GM19328 (cell line): ENCODE results near the gene SCN5A.

Experiments
- ATAC-seq: cut with Tn5 transposase; IDR thresholded peaks from one replicate; pipeline ENCODE4 v1.9.1; 2021; ENCODE audit warnings: mild to moderate bottlenecking, moderate library complexity; ENCODE audit not compliant: unreplicated experiment

Gene SCN5A

GRCh38 chr3:38649500-38650247, at the start of gene SCN5A:
Gene SCN5A, minus strand, starts transcription at chr3:38649687. Its CDS starts 16,380 bp downstream, at chr3:38633307.
- no peak for ATAC-seq

- no peak for ATAC-seq
Observed at GRCh38 chr3:38698760-38699159, 49.3 kb upstream of the SCN5A start.

GRCh38 chr3:38698061-38698460, 48.6 kb upstream of the SCN5A start:
- ATAC-seq: no peak

GRCh38 chr3:38696034-38696433, 46.5 kb upstream of the SCN5A start:
- ATAC-seq: no peak

- ATAC-seq: no peak
Observed at GRCh38 chr3:38690185-38690584, 40.7 kb upstream of the SCN5A start.

- ATAC-seq: no peak
Observed at GRCh38 chr3:38689774-38690173, 40.3 kb upstream of the SCN5A start.

- no peak for ATAC-seq
Observed at GRCh38 chr3:38689346-38689745, 39.9 kb upstream of the SCN5A start.

GRCh38 chr3:38687321-38687720, 37.8 kb upstream of the SCN5A start:
- ATAC-seq: no peak

- no peak for ATAC-seq
Observed at GRCh38 chr3:38684546-38684945, 35.1 kb upstream of the SCN5A start.

- no peak for ATAC-seq
Observed at GRCh38 chr3:38669668-38670067, 20.2 kb upstream of the SCN5A start.

GRCh38 chr3:38662544-38662943, 13.1 kb upstream of the SCN5A start:
- ATAC-seq: no peak

GRCh38 chr3:38658841-38659240, 9.4 kb upstream of the SCN5A start:
- ATAC-seq: no peak

GRCh38 chr3:38657369-38657768, 7.9 kb upstream of the SCN5A start:
- no peak for ATAC-seq

- no peak for ATAC-seq
Observed at GRCh38 chr3:38655708-38656300, 6.3 kb upstream of the SCN5A start.

GRCh38 chr3:38653685-38654537, 4.4 kb upstream of the SCN5A start:
- ATAC-seq: no peak

GRCh38 chr3:38652934-38653333, 3.4 kb upstream of the SCN5A start:
- ATAC-seq: no peak

- no peak for ATAC-seq
Observed at GRCh38 chr3:38651153-38651789, 1.8 kb upstream of the SCN5A start.

GRCh38 chr3:38650248-38650951, 913 bp upstream of the SCN5A start:
- ATAC-seq: no peak

- ATAC-seq: no peak
Observed at GRCh38 chr3:38648659-38649499, 608 bp downstream of the SCN5A start.
